GM19463 (cell line): ENCODE data around the gene UBAC2.
A peak's percentile ranks its signal among the peaks of the same experiment; 100 is the strongest.

Source experiments
- ATAC-seq: cut with Tn5 transposase; IDR thresholded peaks from one replicate; pipeline ENCODE4 v1.9.1; 2021; ENCODE audit warnings: mild to moderate bottlenecking, moderate library complexity; ENCODE audit not compliant: unreplicated experiment

Gene UBAC2

GRCh38 chr13:99352351-99353245 lies 151.9 kb downstream of the UBAC2 start:
- ATAC-seq, result no peak

- ATAC-seq, result no peak
Measured at GRCh38 chr13:99353246-99353600, 152.6 kb downstream of the UBAC2 start.

- no peak for ATAC-seq
Measured at GRCh38 chr13:99353836-99354235, 153.2 kb downstream of the UBAC2 start.

GRCh38 chr13:99354371-99354951 lies 153.8 kb downstream of the UBAC2 start:
- ATAC-seq, result no peak

GRCh38 chr13:99355267-99356011 lies 154.8 kb downstream of the UBAC2 start:
- ATAC-seq, result no peak

GRCh38 chr13:99356012-99356261 lies 155.3 kb downstream of the UBAC2 start:
- ATAC-seq, result no peak

GRCh38 chr13:99356262-99357091 lies 155.8 kb downstream of the UBAC2 start:
- peak; percentile 52 for ATAC-seq

GRCh38 chr13:99357131-99357596 lies 156.5 kb downstream of the UBAC2 start:
- ATAC-seq, result peak; percentile 31

GRCh38 chr13:99357941-99358340 lies 157.3 kb downstream of the UBAC2 start:
- no peak for ATAC-seq

GRCh38 chr13:99359528-99359927 lies 158.9 kb downstream of the UBAC2 start:
- no peak for ATAC-seq

- no peak for ATAC-seq
Measured at GRCh38 chr13:99360696-99361095, 160.0 kb downstream of the UBAC2 start.

GRCh38 chr13:99361197-99361596 lies 160.5 kb downstream of the UBAC2 start:
- ATAC-seq, result no peak

GRCh38 chr13:99362362-99362761 lies 161.7 kb downstream of the UBAC2 start:
- ATAC-seq, result no peak

- no peak for ATAC-seq
Measured at GRCh38 chr13:99363391-99363790, 162.7 kb downstream of the UBAC2 start.

- peak; percentile 35 for ATAC-seq
Measured at GRCh38 chr13:99363949-99364348, 163.3 kb downstream of the UBAC2 start.

- ATAC-seq, result no peak
Measured at GRCh38 chr13:99366075-99366987, 165.7 kb downstream of the UBAC2 start.

- ATAC-seq, result no peak
Measured at GRCh38 chr13:99367106-99367616, 166.5 kb downstream of the UBAC2 start.

GRCh38 chr13:99367663-99368448 lies 167.2 kb downstream of the UBAC2 start:
- ATAC-seq, result no peak
